ENCODE measurements around the gene RAB25.

RAB25 gene

DNA sequence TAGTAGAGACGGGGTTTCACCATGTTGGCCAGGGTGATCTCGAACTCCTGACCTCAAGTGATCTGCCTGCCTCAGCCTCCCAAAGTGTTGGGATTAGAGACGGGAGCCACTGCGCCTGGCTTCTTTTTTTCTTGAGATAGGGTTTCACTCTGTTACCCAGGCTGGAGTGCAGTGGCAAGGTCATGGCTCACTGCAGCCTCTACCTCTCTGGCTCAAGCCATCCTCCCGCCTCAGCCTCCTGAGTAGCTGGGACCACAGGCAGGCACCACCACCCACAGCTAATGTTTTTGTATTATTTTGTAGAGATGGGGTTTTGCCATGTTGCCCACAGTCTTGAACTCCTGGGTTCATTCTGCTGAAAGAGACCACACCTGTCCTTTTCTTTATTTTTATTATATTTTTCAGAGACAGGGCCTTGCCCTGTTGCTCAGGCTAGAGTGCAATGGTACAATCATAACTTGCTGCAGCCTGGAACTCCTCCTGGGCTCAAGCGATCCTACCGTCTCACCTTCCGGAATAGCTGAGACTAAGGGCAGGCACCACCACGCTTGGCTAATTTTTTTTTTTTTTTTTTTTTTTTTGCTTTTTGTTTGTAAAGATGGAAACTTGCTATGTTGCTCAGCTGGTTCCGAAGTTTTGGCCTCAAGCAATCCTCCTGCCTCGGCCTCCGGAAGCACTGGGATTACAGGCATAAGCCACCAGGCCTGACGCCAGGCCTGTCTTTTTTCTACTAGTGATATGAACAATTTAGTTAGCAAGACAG is 56.6 kb downstream of the RAB25 start:
- DNase-seq (ENCODE audit: low read depth) = peak; percentile 44

DNA sequence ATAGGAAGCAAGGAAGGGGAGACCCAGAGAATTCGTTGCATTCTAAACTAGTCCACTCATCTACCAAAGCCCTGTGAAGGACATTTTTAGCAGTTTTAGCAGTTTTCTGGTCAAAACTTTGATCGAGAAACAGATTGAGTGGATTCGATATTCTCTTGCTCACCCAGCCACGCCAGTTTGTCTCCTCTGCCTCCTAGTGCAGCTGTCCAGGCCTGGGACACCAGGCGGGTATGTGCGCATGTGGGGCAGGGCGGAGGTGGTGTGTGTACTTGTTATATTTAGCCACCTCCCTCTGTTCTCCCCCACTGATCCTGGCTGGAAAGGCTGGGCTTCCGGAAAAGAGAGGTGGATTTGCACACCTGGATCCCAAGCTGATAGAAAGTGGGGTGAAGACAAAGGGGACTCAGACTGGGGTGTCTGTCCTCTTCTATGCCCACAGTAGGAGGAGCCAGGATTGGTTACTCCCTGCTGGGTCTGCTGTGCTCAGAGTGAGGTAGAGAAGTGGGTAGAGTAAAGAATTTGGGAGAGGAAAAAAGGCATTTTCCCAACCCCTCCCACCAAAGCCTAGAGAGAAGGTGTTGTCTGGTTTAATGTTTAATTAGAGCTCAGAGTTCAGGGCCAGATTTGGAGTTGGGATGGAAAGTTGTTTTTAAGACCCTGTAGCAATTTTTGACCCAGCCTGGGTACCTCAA is 57.4 kb downstream of the RAB25 start:
- DNase-seq (ENCODE audit: low read depth) = peak; percentile 62

DNA sequence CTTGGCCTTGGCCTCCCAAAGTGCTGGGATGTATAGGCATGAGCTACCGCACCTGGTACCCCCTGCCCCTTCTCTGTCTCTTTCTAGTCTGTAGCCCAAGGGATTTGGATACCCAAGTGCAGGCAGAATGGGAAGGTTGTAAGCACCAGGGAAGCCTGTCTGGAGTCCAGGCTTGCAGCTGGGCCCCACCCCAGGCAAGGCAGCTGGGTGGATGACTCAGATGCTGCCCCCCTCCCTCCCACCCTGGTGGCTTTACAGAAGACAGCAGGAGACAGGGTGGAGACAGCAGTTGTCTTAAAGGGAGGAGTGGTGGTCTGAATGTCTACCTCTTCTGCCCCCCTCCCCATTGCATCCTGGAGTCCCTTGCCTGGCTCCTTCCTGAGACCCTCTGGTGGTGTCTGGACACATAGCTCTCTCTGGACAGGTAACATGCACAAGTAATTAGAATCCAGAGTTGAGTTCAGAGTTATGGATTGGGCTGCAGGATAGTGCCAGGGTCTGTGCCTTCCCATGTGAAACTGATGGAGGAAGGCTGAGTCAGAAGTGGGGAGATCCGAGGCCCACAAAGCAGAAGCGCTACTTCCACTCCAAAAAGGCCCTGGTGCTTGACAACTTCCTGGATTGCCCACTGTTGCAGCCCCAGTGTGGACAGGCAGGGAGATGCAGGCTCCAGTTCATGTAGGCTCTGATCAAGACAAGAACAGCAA is 58.7 kb downstream of the RAB25 start:
- peak; percentile 86 for DNase-seq (ENCODE audit: low read depth)
